Activated naive CD4-positive, alpha-beta T cell treated with anti-CD3 and anti-CD28 coated beads, Interleukin-2, amount 10 ng/mL, durations not matched to agents 7 days and 5 days (primary cell): ENCODE data around the gene ARFGAP1.
"Not testable (repeated sequence)": the region's sequence is repeated elsewhere in the genome, so short reads cannot be mapped to it uniquely, and the experiment has no call there.

Experiments used
- CTCF ChIA-PET: fragments of 350-600 bp; sonication (Branson Sonifier 250); formaldehyde crosslinking; loops from one replicate; lab custom pipeline; 2021; ENCODE audit warnings: antibody characterized with exemption; lab: Charles Lee
- DNase-seq: peaks from one replicate; pipeline ENCODE4 v3.0.0-alpha.2; 2020
- H3K27ac Mint-ChIP-seq: one replicate; pipeline ENCODE4 v1.8.0; 2021; ENCODE audit warnings: mild to moderate bottlenecking, moderate library complexity, mixed read lengths
- H3K27me3 Mint-ChIP-seq: one replicate; pipeline ENCODE4 v1.8.0; 2021; ENCODE audit warnings: mild to moderate bottlenecking, mixed read lengths
- H3K36me3 Mint-ChIP-seq: one replicate; pipeline ENCODE4 v1.8.0; 2021; ENCODE audit warnings: mixed read lengths
- H3K4me1 Mint-ChIP-seq: one replicate; pipeline ENCODE4 v1.8.0; 2021; ENCODE audit warnings: mixed read lengths
- H3K4me3 Mint-ChIP-seq: one replicate; pipeline ENCODE4 v1.8.0; 2021; ENCODE audit warnings: mild to moderate bottlenecking, moderate library complexity, mixed read lengths
- H3K9me3 Mint-ChIP-seq: one replicate; pipeline ENCODE4 v1.8.0; 2021; ENCODE audit warnings: mixed read lengths

The ARFGAP1 gene

GRCh38 chr20:63248835-63249591 is 23.6 kb upstream of the ARFGAP1 start:
- H3K27ac Mint-ChIP-seq, result no peak overlapping the region
- no peak overlapping the region for H3K4me3 Mint-ChIP-seq
- no peaks in the 10 kb centered on the region for H3K4me1 Mint-ChIP-seq
- DNase-seq, result no peak
- CTCF ChIA-PET, result interaction anchor here (1.5 kb wide), 1 partner anchor 26 kb away, joined by 5 read pairs; no protein-coding TSS in a partner anchor
- H3K36me3 Mint-ChIP-seq, result no peaks in the 10 kb centered on the region
- H3K9me3 Mint-ChIP-seq, result no peaks in the 10 kb centered on the region
- peaks cover 93% of the 10 kb centered on the region for H3K27me3 Mint-ChIP-seq

- H3K27me3 Mint-ChIP-seq, result peaks cover 90% of the 10 kb centered on the region
Observed at GRCh38 chr20:63249891-63250290, 22.7 kb upstream of the ARFGAP1 start.

GRCh38 chr20:63251350-63251749 is 21.3 kb upstream of the ARFGAP1 start:
- H3K27ac Mint-ChIP-seq, DNase-seq, H3K4me3 Mint-ChIP-seq, H3K36me3 Mint-ChIP-seq, H3K4me1 Mint-ChIP-seq, CTCF ChIA-PET, H3K9me3 Mint-ChIP-seq: not testable (repeated sequence)
- H3K27me3 Mint-ChIP-seq, result peaks cover 91% of the 10 kb centered on the region

More at GRCh38 chr20:63249891-63250290, 22.7 kb upstream of the ARFGAP1 start:
- no peaks in the 10 kb centered on the region for H3K9me3 Mint-ChIP-seq
- CTCF ChIA-PET, result no interaction called here
- H3K4me3 Mint-ChIP-seq, result no peak overlapping the region
- no peak overlapping the region for H3K27ac Mint-ChIP-seq
- H3K36me3 Mint-ChIP-seq, result no peaks in the 10 kb centered on the region
- H3K4me1 Mint-ChIP-seq, result no peaks in the 10 kb centered on the region
- DNase-seq, result no peak

GRCh38 chr20:63252284-63252711 is 20.3 kb upstream of the ARFGAP1 start:
- Mint-ChIP-seq H3K27ac (no peak overlapping the region), H3K9me3 (no peaks in the 10 kb centered on the region), H3K36me3 (no peaks in the 10 kb centered on the region), H3K27me3 (peaks cover 91% of the 10 kb centered on the region), H3K4me1 (no peaks in the 10 kb centered on the region), H3K4me3 (no peak overlapping the region)
- DNase-seq, result no peak
- CTCF ChIA-PET, result interaction anchor here (1.4 kb wide), 1 partner anchor 29 kb away, joined by 5 read pairs; no protein-coding TSS in a partner anchor

- no peaks in the 10 kb centered on the region for H3K9me3 Mint-ChIP-seq
- H3K4me3 Mint-ChIP-seq, result no peak overlapping the region
- H3K4me1 Mint-ChIP-seq, result no peaks in the 10 kb centered on the region
- DNase-seq, result no peak
- H3K36me3 Mint-ChIP-seq, result no peaks in the 10 kb centered on the region
- CTCF ChIA-PET, result interaction anchor here (1.4 kb wide), 1 partner anchor 30 kb away, joined by 5 read pairs; no protein-coding TSS in a partner anchor
- H3K27ac Mint-ChIP-seq, result no peak overlapping the region
- H3K27me3 Mint-ChIP-seq, result peaks cover 90% of the 10 kb centered on the region
Observed at GRCh38 chr20:63253065-63253437, 19.6 kb upstream of the ARFGAP1 start.

GRCh38 chr20:63253438-63254231 is 19.0 kb upstream of the ARFGAP1 start:
- DNase-seq, result no peak
- Mint-ChIP-seq H3K27ac (no peak overlapping the region), H3K4me1 (no peaks in the 10 kb centered on the region), H3K4me3 (no peak overlapping the region), H3K36me3 (no peaks in the 10 kb centered on the region), H3K27me3 (peaks cover 87% of the 10 kb centered on the region), H3K9me3 (no peaks in the 10 kb centered on the region)
- CTCF ChIA-PET, result interaction anchor here (1.4 kb wide), 2 partner anchors 30 to 31 kb away, joined by 3 to 5 read pairs; no protein-coding TSS in a partner anchor

- Mint-ChIP-seq H3K27me3 (peaks cover 88% of the 10 kb centered on the region), H3K36me3 (no peaks in the 10 kb centered on the region), H3K4me3 (no peak within 1 kb of the TSS), H3K9me3 (no peaks in the 10 kb centered on the region), H3K4me1 (no peaks in the 10 kb centered on the region), H3K27ac (no peak within 1 kb of the TSS)
- CTCF ChIA-PET, result interaction anchor here (1.4 kb wide), 1 partner anchor 31 kb away, joined by 3 read pairs; no protein-coding TSS in a partner anchor
- DNase-seq, result no peak
Observed at GRCh38 chr20:63254232-63254605, 18.4 kb upstream of the ARFGAP1 start, which contains the start of gene NKAIN4. Gene NKAIN4, minus strand, starts transcription at chr20:63254463. Its CDS starts 13 bp downstream, at chr20:63254450.

- Mint-ChIP-seq H3K27me3 (peaks cover 88% of the 10 kb centered on the region), H3K9me3 (no peaks in the 10 kb centered on the region), H3K27ac (no peak overlapping the region), H3K4me1 (no peaks in the 10 kb centered on the region), H3K4me3 (no peak overlapping the region), H3K36me3 (no peaks in the 10 kb centered on the region)
- CTCF ChIA-PET, result interaction anchor here (1.4 kb wide), 1 partner anchor 31 kb away, joined by 3 read pairs; no protein-coding TSS in a partner anchor
- DNase-seq, result no peak
Observed at GRCh38 chr20:63254606-63255384, 17.8 kb upstream of the ARFGAP1 start.

- Mint-ChIP-seq H3K9me3 (no peaks in the 10 kb centered on the region), H3K4me1 (no peaks in the 10 kb centered on the region), H3K27ac (no peak overlapping the region), H3K36me3 (no peaks in the 10 kb centered on the region), H3K4me3 (no peak overlapping the region), H3K27me3 (peaks cover 88% of the 10 kb centered on the region)
- DNase-seq, result no peak
- CTCF ChIA-PET, result no interaction called here
Observed at GRCh38 chr20:63255931-63256704, 16.5 kb upstream of the ARFGAP1 start.

- no peak for DNase-seq
- Mint-ChIP-seq H3K27me3 (peaks cover 84% of the 10 kb centered on the region), H3K4me3 (no peak overlapping the region), H3K36me3 (no peaks in the 10 kb centered on the region), H3K4me1 (peaks cover 3% of the 10 kb centered on the region), H3K27ac (no peak overlapping the region), H3K9me3 (no peaks in the 10 kb centered on the region)
- CTCF ChIA-PET, result no interaction called here
Observed at GRCh38 chr20:63256954-63257353, 15.7 kb upstream of the ARFGAP1 start.

GRCh38 chr20:63257629-63258028 is 15.0 kb upstream of the ARFGAP1 start:
- no peak for DNase-seq
- peaks cover 8% of the 10 kb centered on the region for H3K4me1 Mint-ChIP-seq
- no peak overlapping the region for H3K4me3 Mint-ChIP-seq
- H3K9me3 Mint-ChIP-seq, result no peaks in the 10 kb centered on the region
- H3K27me3 Mint-ChIP-seq, result peaks cover 84% of the 10 kb centered on the region
- H3K36me3 Mint-ChIP-seq, result no peaks in the 10 kb centered on the region
- H3K27ac Mint-ChIP-seq, result no peak overlapping the region
- CTCF ChIA-PET, result no interaction called here

- no peaks in the 10 kb centered on the region for H3K9me3 Mint-ChIP-seq
- peaks cover 79% of the 10 kb centered on the region for H3K27me3 Mint-ChIP-seq
- peaks cover 11% of the 10 kb centered on the region for H3K4me1 Mint-ChIP-seq
- H3K4me3 Mint-ChIP-seq, result no peak overlapping the region
- H3K36me3 Mint-ChIP-seq, result no peaks in the 10 kb centered on the region
- DNase-seq, result no peak
- H3K27ac Mint-ChIP-seq, result no peak overlapping the region
- CTCF ChIA-PET, result no interaction called here
Observed at GRCh38 chr20:63258781-63259180, 13.8 kb upstream of the ARFGAP1 start.

- H3K9me3 Mint-ChIP-seq, result no peaks in the 10 kb centered on the region
- H3K27ac Mint-ChIP-seq, result no peak overlapping the region
- DNase-seq, result no peak
- peaks cover 82% of the 10 kb centered on the region for H3K27me3 Mint-ChIP-seq
- no peak overlapping the region for H3K4me3 Mint-ChIP-seq
- H3K4me1 Mint-ChIP-seq, result peaks cover 11% of the 10 kb centered on the region
- H3K36me3 Mint-ChIP-seq, result no peaks in the 10 kb centered on the region
- CTCF ChIA-PET, result no interaction called here
Observed at GRCh38 chr20:63259734-63260460, 12.7 kb upstream of the ARFGAP1 start.
